ENCODE results near the gene PPP3CA.

The PPP3CA gene

DNA sequence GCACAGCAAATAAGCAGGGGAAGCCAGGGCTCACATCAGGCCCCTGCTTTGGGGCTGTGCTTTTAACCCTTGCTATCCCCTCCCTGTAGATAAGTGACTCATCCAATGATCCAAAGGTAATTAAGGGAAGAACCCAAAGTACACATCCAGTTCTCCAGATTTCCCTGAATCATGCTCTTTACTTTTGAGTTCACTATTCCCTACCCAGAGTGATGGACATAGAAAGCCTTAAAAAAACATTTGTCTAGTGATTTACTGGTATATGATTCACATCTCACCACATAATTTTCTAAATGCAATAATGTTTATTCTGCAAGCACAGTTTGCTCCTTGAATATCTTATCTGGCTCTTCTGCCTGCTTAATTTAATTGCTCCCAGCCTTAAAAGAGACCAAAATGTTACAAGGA is 136.2 kb downstream of the PPP3CA start:
- H3K27me3 ChIP-seq, result no peaks in the 10 kb centered on the region
- no peak overlapping the region for H3K4me3 ChIP-seq
- H3K9me3 ChIP-seq, result no peaks in the 10 kb centered on the region
- TF ChIP-seq, protein P1, sequence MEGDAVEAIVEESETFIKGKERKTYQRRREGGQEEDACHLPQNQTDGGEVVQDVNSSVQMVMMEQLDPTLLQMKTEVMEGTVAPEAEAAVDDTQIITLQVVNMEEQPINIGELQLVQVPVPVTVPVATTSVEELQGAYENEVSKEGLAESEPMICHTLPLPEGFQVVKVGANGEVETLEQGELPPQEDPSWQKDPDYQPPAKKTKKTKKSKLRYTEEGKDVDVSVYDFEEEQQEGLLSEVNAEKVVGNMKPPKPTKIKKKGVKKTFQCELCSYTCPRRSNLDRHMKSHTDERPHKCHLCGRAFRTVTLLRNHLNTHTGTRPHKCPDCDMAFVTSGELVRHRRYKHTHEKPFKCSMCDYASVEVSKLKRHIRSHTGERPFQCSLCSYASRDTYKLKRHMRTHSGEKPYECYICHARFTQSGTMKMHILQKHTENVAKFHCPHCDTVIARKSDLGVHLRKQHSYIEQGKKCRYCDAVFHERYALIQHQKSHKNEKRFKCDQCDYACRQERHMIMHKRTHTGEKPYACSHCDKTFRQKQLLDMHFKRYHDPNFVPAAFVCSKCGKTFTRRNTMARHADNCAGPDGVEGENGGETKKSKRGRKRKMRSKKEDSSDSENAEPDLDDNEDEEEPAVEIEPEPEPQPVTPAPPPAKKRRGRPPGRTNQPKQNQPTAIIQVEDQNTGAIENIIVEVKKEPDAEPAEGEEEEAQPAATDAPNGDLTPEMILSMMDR (IDR thresholded peaks at IDR 0.05), result no peak
- DNase-seq, result no peak
- H3K4me1 ChIP-seq, result peaks cover 0 to 4% (median 0%) of the 10 kb centered on the region in 4 donors
- no peaks in the 10 kb centered on the region for H3K36me3 ChIP-seq
- H3K27ac ChIP-seq, result no peak overlapping the region
- intact Hi-C loops (cut with DNase I; ENCODE audit: low total_unique reads), result no loop called here

DNA sequence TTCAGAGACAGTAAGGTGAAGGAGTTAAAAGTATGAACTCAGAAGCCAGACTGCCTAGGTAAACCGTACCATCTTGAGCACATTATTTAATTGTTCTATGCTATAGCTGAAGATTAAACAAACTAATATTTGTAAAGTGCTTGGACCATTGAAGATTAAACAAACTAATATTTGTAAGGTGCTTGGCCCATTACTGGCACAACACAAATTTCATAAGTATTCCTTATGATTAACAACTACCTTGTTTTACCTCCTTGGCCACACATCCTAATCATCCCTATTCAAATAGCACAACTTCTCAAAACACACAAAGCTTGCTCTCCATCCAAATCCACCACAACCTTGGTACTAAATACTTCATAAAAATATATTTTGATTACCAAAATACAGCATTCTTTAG is 137.0 kb downstream of the PPP3CA start:
- no peaks in the 10 kb centered on the region for H3K27me3 ChIP-seq
- H3K9me3 ChIP-seq, result no peaks in the 10 kb centered on the region
- TF ChIP-seq, protein P1 (IDR thresholded peaks at IDR 0.05), result no peak
- no peak overlapping the region for H3K4me3 ChIP-seq
- intact Hi-C loops (cut with DNase I; ENCODE audit: low total_unique reads), result no loop called here
- no peak for DNase-seq
- peaks cover 0 to 4% (median 0%) of the 10 kb centered on the region in 4 donors for H3K4me1 ChIP-seq
- H3K27ac ChIP-seq, result no peak overlapping the region
- no peaks in the 10 kb centered on the region for H3K36me3 ChIP-seq

DNA sequence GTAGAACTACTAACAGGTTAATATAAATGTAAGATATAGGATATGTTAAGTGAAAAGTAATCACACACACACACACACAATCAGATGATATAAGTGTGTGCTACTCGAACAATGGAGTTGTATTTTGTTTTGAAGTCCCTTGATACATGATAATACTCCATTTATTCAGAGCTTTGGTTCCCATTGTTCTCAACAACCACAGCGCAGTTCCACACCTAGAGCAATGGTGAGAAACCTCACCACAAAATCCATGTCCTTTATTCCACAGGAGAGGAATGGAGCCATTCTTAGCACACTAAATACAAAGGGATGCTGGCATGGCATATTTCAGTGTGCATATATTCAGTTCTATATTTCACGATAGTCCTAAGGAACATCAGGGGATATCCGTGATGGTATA is 139.2 kb downstream of the PPP3CA start:
- no peak for DNase-seq
- Histone ChIP-seq H3K4me1 (peaks cover 0 to 4% (median 0%) of the 10 kb centered on the region in 4 donors), H3K27me3 (no peaks in the 10 kb centered on the region), H3K27ac (no peak overlapping the region), H3K4me3 (no peak overlapping the region), H3K9me3 (no peaks in the 10 kb centered on the region), H3K36me3 (no peaks in the 10 kb centered on the region)
- TF ChIP-seq, protein P1 (IDR thresholded peaks at IDR 0.05), result no peak
- intact Hi-C loops (cut with DNase I; ENCODE audit: low total_unique reads), result no loop called here

DNA sequence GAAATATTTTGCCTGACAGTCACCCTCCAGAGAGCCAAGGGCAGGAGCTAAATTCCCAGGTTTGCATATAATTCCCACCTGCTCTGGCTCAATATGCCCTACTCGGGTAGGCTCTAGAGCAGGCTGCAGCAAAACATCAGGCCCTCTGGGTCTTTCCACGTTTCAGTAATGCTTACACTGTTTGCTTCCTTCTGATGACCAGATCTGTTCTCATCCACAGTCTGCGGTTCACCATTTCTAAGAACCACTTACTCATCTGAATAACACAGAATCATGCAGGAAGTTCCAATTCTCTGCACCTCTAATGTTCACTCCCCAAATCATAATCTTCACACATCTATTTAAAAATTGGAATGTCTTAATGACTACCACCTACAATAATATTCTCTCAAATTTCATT is 141.4 kb downstream of the PPP3CA start:
- TF ChIP-seq, protein P1 (IDR thresholded peaks at IDR 0.05), result no peak
- intact Hi-C loops (cut with DNase I; ENCODE audit: low total_unique reads), result no loop called here

DNA sequence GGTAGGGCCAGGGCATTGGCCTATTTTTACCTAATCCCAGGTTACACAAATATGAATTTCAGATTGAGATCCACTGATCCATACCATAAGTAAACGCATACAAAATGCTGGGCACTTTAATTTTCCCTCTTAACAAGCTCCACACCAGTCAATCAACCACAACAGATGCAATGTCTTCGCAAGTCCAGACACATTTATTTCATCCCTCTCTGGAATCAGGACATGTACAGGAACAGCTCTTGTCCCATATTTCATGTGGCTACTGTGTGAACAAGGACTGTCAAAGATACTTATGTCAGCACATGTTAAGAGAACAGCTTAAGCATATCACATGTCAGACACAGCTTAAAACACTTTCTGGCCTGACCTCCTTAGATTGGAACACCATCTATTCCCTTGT is 145.9 kb downstream of the PPP3CA start:
- H3K36me3 ChIP-seq, result no peaks in the 10 kb centered on the region
- TF ChIP-seq, protein P1 (IDR thresholded peaks at IDR 0.05), result no peak
- H3K27ac ChIP-seq, result no peak overlapping the region
- no peak for DNase-seq
- no peaks in the 10 kb centered on the region for H3K9me3 ChIP-seq
- H3K4me3 ChIP-seq, result no peak overlapping the region
- H3K27me3 ChIP-seq, result no peaks in the 10 kb centered on the region
- intact Hi-C loops (cut with DNase I; ENCODE audit: low total_unique reads), result no loop called here
- H3K4me1 ChIP-seq, result peaks cover 0 to 26% (median 9%) of the 10 kb centered on the region in 4 donors

More for the DNA sequence above, 141.4 kb downstream of the PPP3CA start:
- DNase-seq, result no peak
- Histone ChIP-seq H3K36me3 (no peaks in the 10 kb centered on the region), H3K4me3 (no peak overlapping the region), H3K27me3 (no peaks in the 10 kb centered on the region), H3K4me1 (peaks cover 0 to 3% (median under 1%) of the 10 kb centered on the region in 4 donors), H3K9me3 (no peaks in the 10 kb centered on the region), H3K27ac (no peak overlapping the region)

DNA sequence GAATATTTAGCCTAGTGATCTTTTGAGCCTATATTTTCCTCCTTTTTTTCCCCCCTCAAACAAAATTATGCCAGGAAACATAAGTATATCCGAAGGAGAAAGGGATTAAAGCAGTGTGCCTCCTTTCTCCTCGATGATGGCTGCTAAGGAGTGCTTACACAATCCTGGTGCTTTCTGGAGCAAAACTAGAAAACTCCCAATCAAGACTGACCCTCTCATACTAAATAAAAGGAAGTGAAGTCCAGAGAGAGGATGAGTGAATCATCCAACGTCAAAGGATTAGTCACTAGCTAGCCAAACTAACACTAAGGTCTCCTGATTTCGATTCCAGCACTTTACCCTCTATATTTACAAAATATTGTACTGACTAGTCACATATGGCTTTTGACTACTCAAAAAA is 146.8 kb downstream of the PPP3CA start:
- Histone ChIP-seq H3K9me3 (no peaks in the 10 kb centered on the region), H3K4me1 (peaks cover 0 to 26% (median 9%) of the 10 kb centered on the region in 4 donors), H3K4me3 (no peak overlapping the region), H3K27ac (no peak overlapping the region), H3K36me3 (peaks cover 0 to 2% (median 0%) of the 10 kb centered on the region in 3 donors), H3K27me3 (no peaks in the 10 kb centered on the region)
- DNase-seq, result no peak
- intact Hi-C loops (cut with DNase I; ENCODE audit: low total_unique reads), result no loop called here
- TF ChIP-seq, protein P1 (IDR thresholded peaks at IDR 0.05), result no peak

All from tibial artery (tissue), 4 donors.